Pancreas (tissue), 10 donors: ENCODE data around the gene MSRB3. TPM values are rescaled to one million over a fixed set of nuclear protein-coding genes. Genes with fewer than 3 reads are reported as not detected.
"Not testable (repeated sequence)": the region's sequence is repeated elsewhere in the genome, so short reads cannot be mapped to it uniquely, and the experiment has no call there.

Source experiments
- ATAC-seq, 4 donors: fragments of 200-7000 bp; cut with Tn5 transposase; one replicate each; pipeline versions ENCODE4 v1.8.0 to v1.9.1; 2020; ENCODE audit warnings: mild to moderate bottlenecking in 4 of 4, moderate library complexity in 4 of 4
- DNase-seq, 6 donors: peaks; one replicate each; pipeline ENCODE4 v3.0.0-alpha.2; 2020
- FAIRE-seq: peaks from 2 replicates; lab custom pipeline; 2012; peaks lifted over from hg19 to GRCh38; lab: Jason Lieb, UNC
- H3K27ac ChIP-seq, 4 donors: fragments of 200-600 bp; sonication (generic); 1 replicate in 3 of 4; 2 replicates in 1 of 4; pipeline versions ENCODE4 v1.5.0 to v1.8.0; 2020
- H3K27me3 ChIP-seq, 4 donors: fragments of 200-600 bp; one replicate each; pipeline ENCODE4 v1.8.0; 2021
- H3K36me3 ChIP-seq, 3 donors: fragments of 200-600 bp; sonication (generic) in 1 of 3; one replicate each; pipeline versions ENCODE4 v1.5.0 to v1.8.0; 2020 to 2021
- H3K4me1 ChIP-seq, 3 donors: fragments of 200-600 bp; one replicate each; pipeline ENCODE4 v1.8.0; 2021
- H3K4me3 ChIP-seq, 4 donors: fragments of 200-600 bp; sonication (generic) in 2 of 4; one replicate each; pipeline versions ENCODE4 v1.5.0 to v1.8.0; 2020 to 2021
- H3K9me3 ChIP-seq, 4 donors: fragments of 200-600 bp; one replicate each; pipeline ENCODE4 v1.8.0; 2021
- CTCF ChIP-seq, 4 donors: fragments of 200-600 bp; sonication (generic) in 3 of 4; IDR thresholded peaks; one replicate each; pipeline versions ENCODE4 v1.5.0 to v1.8.0; 2021; ENCODE audit warnings: antibody characterized with exemption in 4 of 4
- WGBS, 2 donors: extraction: QIAGEN DNeasy Blood & Tissue Kit; methylation state at CpG; one replicate each; pipeline ENCODE4 v1.1.7; 2013; 5-methylcytosine and 5-hydroxymethylcytosine counted together
- intact Hi-C, 3 donors: fragments of 100-400 bp; cut with DNase I; formaldehyde crosslinking; loops; one replicate each; pipeline versions ENCODE4 v1.11.1 to v1.14.2; 2022
- polyA plus RNA-seq, 2 donors: library from polyadenylated mRNA; stranded (reverse); fragments of 200-250 nt; gene quantifications; one replicate each; pipeline ENCODE4 v1.2.3, GENCODE V29; 2013
- total RNA-seq, 6 donors: library from RNA; stranded (reverse); fragmentation: NEBNext Ultra II Directional in 4 of 6; extraction: Animal tissue kit (Norgen Biotek cat#: 25700) in 4 of 6; gene quantifications; one replicate each; pipeline versions ENCODE4 v1.2.1 to v1.2.4, GENCODE V29; 2021 to 2023
- donor health status: healthy with polysubstance abuse.
- donor health status: DM: no; HTN: no; CAD: no; lungs with moderate emphysema.
- donor health status: DM: no; HTN: no; CAD: no.
- donor health status: control.
- donor health status: control.
- donor health status: Bipolar disorder and iron deficiency.
- donor health status: DM: yes; HTN: yes; CAD: no.
- donor health status: DM: no; HTN: no; CAD: no.
- donor health status: DM: no; HTN: no; CAD: no.
- donor health status: DM: yes; HTN: yes; CAD: no.

MSRB3 gene
- total and polyA plus RNA-seq, 8 donors = 3.2 to 11.8 (median 3.9) TPM

DNA sequence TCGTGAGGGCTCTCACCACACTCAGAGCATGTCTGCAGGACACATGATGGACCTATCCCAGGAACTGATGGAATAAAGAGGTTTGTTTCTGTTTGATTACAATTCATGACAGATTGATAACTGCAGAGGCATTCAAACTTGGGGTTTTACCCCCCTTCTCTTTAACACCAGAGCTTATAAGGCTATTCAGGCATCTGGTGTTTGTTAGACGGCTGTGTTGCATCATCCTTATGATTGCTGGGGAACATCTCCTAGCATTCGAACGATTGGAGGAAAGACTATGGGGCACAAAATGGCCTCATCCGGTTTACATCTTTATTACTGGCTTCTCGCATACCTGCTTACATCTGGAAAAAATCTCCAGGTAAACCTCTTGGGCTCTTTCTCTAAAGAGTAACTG, 191.8 kb downstream of the MSRB3 start:
- no peak for TF ChIP-seq CTCF (IDR thresholded peaks at IDR 0.05)
- WGBS, 2 donors = 65 to 78% methylated on average over 6 of the region's 6 CpGs
- Histone ChIP-seq H3K4me3 (no peak overlapping the region), H3K4me1 (no peaks in the 10 kb centered on the region), H3K36me3 (no peaks in the 10 kb centered on the region), H3K27ac (no peak overlapping the region), H3K9me3 (no peaks in the 10 kb centered on the region), H3K27me3 (no peaks in the 10 kb centered on the region)
- FAIRE-seq = no peak
- DNase-seq = no peak
- intact Hi-C loops = no loop called here
- ATAC-seq = no peak

DNA sequence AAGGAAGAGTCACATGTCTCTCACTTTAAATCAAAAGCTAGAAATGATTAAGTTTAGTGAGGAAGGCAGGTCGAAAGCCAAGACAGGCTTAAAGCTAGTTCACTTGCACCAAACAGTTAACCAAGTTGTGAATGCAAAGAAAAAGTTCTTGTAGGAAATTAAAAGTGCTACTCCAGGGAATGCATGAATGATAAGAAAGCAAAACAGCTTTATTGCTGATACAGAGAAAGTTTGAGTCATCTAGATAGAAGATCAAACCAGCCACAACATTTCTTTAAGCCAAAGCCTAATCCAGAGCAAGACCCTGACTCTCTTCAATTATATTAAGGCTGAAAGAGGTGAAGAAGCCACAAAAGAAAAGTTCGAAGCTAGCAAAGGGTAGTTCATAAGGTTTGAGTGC, 193.6 kb downstream of the MSRB3 start:
- no peak for FAIRE-seq

GRCh38 chr12:65474831-65475230, 196.3 kb downstream of the MSRB3 start:
- Histone ChIP-seq H3K4me3 (no peak overlapping the region), H3K27me3 (no peaks in the 10 kb centered on the region), H3K36me3 (no peaks in the 10 kb centered on the region), H3K9me3 (no peaks in the 10 kb centered on the region), H3K4me1 (no peaks in the 10 kb centered on the region), H3K27ac (no peak overlapping the region)
- intact Hi-C loops = no loop called here
- TF ChIP-seq CTCF (IDR thresholded peaks at IDR 0.05) = no peak
- DNase-seq (no peak), ATAC-seq (no peak), FAIRE-seq (no peak)
- WGBS, 2 donors = 75 to 87% methylated on average over 6 of the region's 6 CpGs

More for the DNA sequence above, 193.6 kb downstream of the MSRB3 start:
- H3K36me3 ChIP-seq = no peaks in the 10 kb centered on the region
- no peaks in the 10 kb centered on the region for H3K4me1 ChIP-seq
- WGBS, 2 donors = 48 to 63% methylated on average over 2 of the region's 2 CpGs
- ATAC-seq (no peak), DNase-seq (no peak)
- no peak overlapping the region for H3K27ac ChIP-seq
- H3K9me3 ChIP-seq = no peaks in the 10 kb centered on the region
- H3K4me3 ChIP-seq = no peak overlapping the region
- H3K27me3 ChIP-seq = no peaks in the 10 kb centered on the region
- TF ChIP-seq CTCF (IDR thresholded peaks at IDR 0.05) = no peak
- intact Hi-C loops = no loop called here

GRCh38 chr12:65477721-65478120, 199.2 kb downstream of the MSRB3 start:
- intact Hi-C loops = no loop called here
- no peaks in the 10 kb centered on the region for H3K36me3 ChIP-seq
- no peak overlapping the region for H3K27ac ChIP-seq
- H3K9me3 ChIP-seq = no peaks in the 10 kb centered on the region
- no peak for TF ChIP-seq CTCF (IDR thresholded peaks at IDR 0.05)
- FAIRE-seq (no peak), ATAC-seq (no peak), DNase-seq (no peak)
- H3K4me1 ChIP-seq = no peaks in the 10 kb centered on the region
- no peak overlapping the region for H3K4me3 ChIP-seq
- H3K27me3 ChIP-seq = no peaks in the 10 kb centered on the region

DNA sequence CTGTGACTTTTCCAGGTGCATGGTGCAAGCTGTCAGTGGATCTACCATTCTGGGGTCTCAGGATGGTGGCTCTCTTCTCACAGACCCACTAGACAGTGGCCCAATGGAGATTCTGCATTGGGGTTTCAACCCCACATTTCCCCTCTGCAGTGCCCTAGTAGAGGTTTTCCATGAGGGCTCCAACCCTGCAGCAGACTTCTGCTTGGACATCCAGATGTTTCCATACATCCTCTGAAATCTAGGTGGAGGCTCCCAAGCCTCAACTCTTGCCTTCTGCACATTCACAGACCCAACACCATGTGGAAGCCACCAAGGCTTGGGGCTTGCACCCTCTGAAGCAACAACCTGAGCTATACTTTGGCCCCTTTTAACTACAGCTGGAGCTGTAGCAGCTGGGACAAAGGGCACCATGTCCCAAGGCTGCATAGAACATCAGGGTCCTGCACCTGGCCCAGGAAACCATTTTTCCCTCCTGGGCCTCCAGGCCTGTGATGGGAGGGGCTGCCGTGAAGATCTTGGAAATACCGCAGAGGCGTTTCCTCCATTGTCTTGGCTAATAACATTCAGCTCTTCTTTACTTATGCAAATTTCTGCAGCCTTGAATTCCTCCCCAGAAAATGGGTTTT, 205.5 kb downstream of the MSRB3 start:
- ATAC-seq, intact Hi-C loops, H3K4me1 ChIP-seq, H3K36me3 ChIP-seq, H3K27me3 ChIP-seq, DNase-seq, H3K27ac ChIP-seq, FAIRE-seq, H3K4me3 ChIP-seq, H3K9me3 ChIP-seq: not testable (repeated sequence)
- 94 to 100% methylated on average over 3 of the region's 3 CpGs for WGBS, 2 donors
